M059J (cell line): ENCODE data around the gene EQTN. TPM values are rescaled to one million over a fixed set of nuclear protein-coding genes. Genes with fewer than 3 reads are reported as not detected.
"Not testable (repeated sequence)": the region's sequence is repeated elsewhere in the genome, so short reads cannot be mapped to it uniquely, and the experiment has no call there.

Experiments
- DNase-seq: peaks from one replicate; pipeline ENCODE4 v3.0.0-alpha.2; 2012; ENCODE audit warnings: low read depth
- total RNA-seq: library from RNA; depleted of rRNA; stranded (reverse); fragments of >200 nt; shearing (Covaris generic); gene quantifications from 2 replicates; pipeline ENCODE4 v1.2.3, GENCODE V29; 2014

EQTN gene
- total RNA-seq, 1 experiment from 2014 or later = not detected

- no peak for DNase-seq
Observed at GRCh38 chr9:27293996-27294395, 3.0 kb downstream of the EQTN start.

GRCh38 chr9:27292659-27293405, 4.1 kb downstream of the EQTN start:
- no peak for DNase-seq

GRCh38 chr9:27291292-27291691, 5.7 kb downstream of the EQTN start:
- no peak for DNase-seq

- DNase-seq = no peak
Observed at GRCh38 chr9:27282269-27282668, 14.7 kb downstream of the EQTN start.

GRCh38 chr9:27280860-27281259, 16.1 kb downstream of the EQTN start:
- no peak for DNase-seq

GRCh38 chr9:27280249-27280648, 16.7 kb downstream of the EQTN start:
- DNase-seq = no peak

GRCh38 chr9:27279611-27280010, 17.3 kb downstream of the EQTN start:
- no peak for DNase-seq

- DNase-seq = no peak
Observed at GRCh38 chr9:27278374-27278773, 18.6 kb downstream of the EQTN start.

GRCh38 chr9:27276193-27277030, 20.5 kb downstream of the EQTN start:
- peak; percentile 64 for DNase-seq

GRCh38 chr9:27273186-27273585, 23.8 kb downstream of the EQTN start:
- DNase-seq = no peak

GRCh38 chr9:27272103-27272502, 24.8 kb downstream of the EQTN start:
- no peak for DNase-seq

GRCh38 chr9:27261517-27262211, 35.3 kb downstream of the EQTN start:
- peak; percentile 67 for DNase-seq

GRCh38 chr9:27260789-27261516, 36.0 kb downstream of the EQTN start:
- DNase-seq = no peak

GRCh38 chr9:27258662-27259061, 38.3 kb downstream of the EQTN start:
- no peak for DNase-seq

GRCh38 chr9:27248702-27249101, 48.2 kb downstream of the EQTN start:
- peak; percentile 32 for DNase-seq

- DNase-seq = peak; percentile 67
Observed at GRCh38 chr9:27247756-27248155, 49.2 kb downstream of the EQTN start.

GRCh38 chr9:27239648-27240047, 57.3 kb downstream of the EQTN start:
- not testable (repeated sequence) for DNase-seq
